Adrenal gland (tissue), 5 donors: ENCODE measurements around the gene TFF3.

Source experiments
- POLR2A ChIP-seq, 2 donors: fragments of 450-650 bp; IDR thresholded peaks; one replicate each; pipeline ENCODE4 v1.6.1; 2017; ENCODE audit warnings: antibody characterized with exemption in 2 of 2, mild to moderate bottlenecking in 2 of 2, moderate library complexity in 1 of 2
- TF ChIP-seq, protein P1 (sequence below), 6 experiments: fragments of 450-650 bp in 4 of 6; fragments of 200-600 bp in 2 of 6; sonication (generic) in 1 of 6; IDR thresholded peaks; 1 replicate in 5 of 6; 2 replicates in 1 of 6; pipeline versions ENCODE4 v1.5.1 to v1.8.0; 2016 to 2021; ENCODE audit warnings: antibody characterized with exemption in 6 of 6, mild to moderate bottlenecking in 2 of 6, moderate library complexity in 1 of 6
- donor health status: DM: no; HTN: no; CAD: no.

DNA sequence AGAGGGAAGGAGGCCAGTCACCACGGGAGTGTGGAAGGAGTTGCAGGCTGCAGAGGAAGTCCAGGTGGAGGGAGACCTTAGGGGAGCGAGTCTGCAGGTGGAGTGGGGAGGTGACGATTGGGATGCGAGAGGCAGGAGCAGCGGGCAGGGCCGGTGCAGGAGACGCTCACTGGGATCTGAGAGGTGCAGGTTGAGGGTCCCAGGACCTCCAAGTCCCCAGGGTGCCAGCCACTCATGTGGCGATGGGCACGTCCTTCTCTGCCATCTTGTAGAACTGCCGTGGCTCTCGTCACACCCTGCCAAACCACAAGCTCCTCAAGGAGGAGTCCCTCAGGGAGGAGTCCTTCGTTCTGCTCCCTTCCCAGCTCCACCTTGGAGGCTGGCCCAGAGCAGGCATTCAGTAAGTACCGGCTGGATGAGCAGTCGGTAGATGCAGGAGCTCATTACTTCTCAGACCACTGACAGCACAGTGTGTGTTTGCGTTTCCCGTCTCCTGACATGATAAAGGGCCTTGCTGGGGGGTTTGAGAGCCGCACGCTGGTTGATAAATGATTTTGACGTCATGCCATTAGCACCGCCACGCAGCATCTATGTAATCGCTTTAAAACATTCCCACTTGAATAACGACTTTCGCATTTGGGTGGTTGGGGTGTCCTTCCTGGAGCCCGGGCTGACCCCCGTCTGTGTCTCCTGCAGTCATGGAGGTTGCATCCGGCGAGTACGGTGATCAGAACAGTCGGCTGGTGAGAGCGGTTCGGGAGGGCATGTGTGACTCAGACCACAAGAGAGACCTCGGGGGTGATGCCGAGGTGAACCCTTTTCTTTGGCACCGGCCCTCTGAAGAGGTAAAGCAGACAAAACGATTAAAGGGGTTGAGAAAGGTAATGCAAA, 27.8 kb downstream of the TFF3 start:
- TF ChIP-seq, protein P1, sequence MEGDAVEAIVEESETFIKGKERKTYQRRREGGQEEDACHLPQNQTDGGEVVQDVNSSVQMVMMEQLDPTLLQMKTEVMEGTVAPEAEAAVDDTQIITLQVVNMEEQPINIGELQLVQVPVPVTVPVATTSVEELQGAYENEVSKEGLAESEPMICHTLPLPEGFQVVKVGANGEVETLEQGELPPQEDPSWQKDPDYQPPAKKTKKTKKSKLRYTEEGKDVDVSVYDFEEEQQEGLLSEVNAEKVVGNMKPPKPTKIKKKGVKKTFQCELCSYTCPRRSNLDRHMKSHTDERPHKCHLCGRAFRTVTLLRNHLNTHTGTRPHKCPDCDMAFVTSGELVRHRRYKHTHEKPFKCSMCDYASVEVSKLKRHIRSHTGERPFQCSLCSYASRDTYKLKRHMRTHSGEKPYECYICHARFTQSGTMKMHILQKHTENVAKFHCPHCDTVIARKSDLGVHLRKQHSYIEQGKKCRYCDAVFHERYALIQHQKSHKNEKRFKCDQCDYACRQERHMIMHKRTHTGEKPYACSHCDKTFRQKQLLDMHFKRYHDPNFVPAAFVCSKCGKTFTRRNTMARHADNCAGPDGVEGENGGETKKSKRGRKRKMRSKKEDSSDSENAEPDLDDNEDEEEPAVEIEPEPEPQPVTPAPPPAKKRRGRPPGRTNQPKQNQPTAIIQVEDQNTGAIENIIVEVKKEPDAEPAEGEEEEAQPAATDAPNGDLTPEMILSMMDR (IDR thresholded peaks at IDR 0.05), result no peak
- TF ChIP-seq POLR2A (IDR thresholded peaks at IDR 0.05), result no peak
